Measurements from ENCODE around the gene TMEM51.

Gene TMEM51

DNA sequence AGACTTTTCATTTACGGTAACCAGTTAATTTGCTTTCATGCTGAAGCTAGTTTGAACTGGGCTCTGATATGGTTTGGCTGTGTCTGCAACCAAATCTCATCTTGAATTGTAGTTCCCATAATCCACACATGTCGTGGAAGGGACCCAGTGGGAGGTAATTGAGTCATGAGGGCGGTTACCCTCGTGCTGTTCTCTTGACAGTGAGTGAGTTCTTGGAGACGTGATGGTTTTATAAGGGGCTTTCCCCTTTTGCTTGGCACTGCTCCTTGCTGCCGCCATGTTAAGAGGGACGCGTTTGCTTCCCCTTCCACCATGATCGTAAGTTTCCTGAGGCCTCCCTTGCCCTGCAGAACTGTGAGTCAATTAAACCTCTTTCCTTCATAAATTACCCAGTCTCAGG, 83.2 kb downstream of the TMEM51 start:
- no peak overlapping the region for H3K4me2 ChIP-seq (ENCODE audit: low read length)
- no peak overlapping the region for H3K4ac ChIP-seq (ENCODE audit: low read depth, low read length)
- no peaks in the 10 kb centered on the region for H3K79me2 ChIP-seq (ENCODE audit: control insufficient read depth, insufficient read depth, low read length)
- no peaks in the 10 kb centered on the region for H3K36me3 ChIP-seq (ENCODE audit: control insufficient read depth, insufficient read depth, low read length)
- H3K18ac ChIP-seq (ENCODE audit: low read length): no peak overlapping the region
- no peaks in the 10 kb centered on the region for H3K79me1 ChIP-seq (ENCODE audit: low read length)
- no peak overlapping the region for H3K23ac ChIP-seq (ENCODE audit: low read length)
- no peak overlapping the region for H2BK15ac ChIP-seq (replicated peaks; ENCODE audit: low read depth)
- no peak for DNase-seq
- no peak overlapping the region for H3K27ac ChIP-seq (ENCODE audit: low read depth, low read length)
- no peaks in the 10 kb centered on the region for H3K4me1 ChIP-seq (ENCODE audit: control insufficient read depth, low read depth, low read length)
- no peaks in the 10 kb centered on the region for H3K27me3 ChIP-seq (ENCODE audit: insufficient read depth, low read length, poor library complexity)
- no CpG with 5 or more reads among the region's 9 CpGs for whole genome bisulfite sequencing (ENCODE audit: extremely low coverage, insufficient coverage, low lambda C conversion rate)
- H2BK120ac ChIP-seq (ENCODE audit: low read depth, low read length): no peak overlapping the region
- no peak overlapping the region for H2BK5ac ChIP-seq (ENCODE audit: low read length)
- H4K8ac ChIP-seq (ENCODE audit: low read depth, low read length): no peak overlapping the region
- no peak overlapping the region for H3K56ac ChIP-seq (ENCODE audit: low read length)
- H3K4me3 ChIP-seq (ENCODE audit: low read length): no peak overlapping the region
- H3K9ac ChIP-seq (ENCODE audit: low read length): no peak overlapping the region
- H4K5ac ChIP-seq (ENCODE audit: low read length): no peak overlapping the region
- H2AK5ac ChIP-seq (ENCODE audit: low read length): no peak overlapping the region

DNA sequence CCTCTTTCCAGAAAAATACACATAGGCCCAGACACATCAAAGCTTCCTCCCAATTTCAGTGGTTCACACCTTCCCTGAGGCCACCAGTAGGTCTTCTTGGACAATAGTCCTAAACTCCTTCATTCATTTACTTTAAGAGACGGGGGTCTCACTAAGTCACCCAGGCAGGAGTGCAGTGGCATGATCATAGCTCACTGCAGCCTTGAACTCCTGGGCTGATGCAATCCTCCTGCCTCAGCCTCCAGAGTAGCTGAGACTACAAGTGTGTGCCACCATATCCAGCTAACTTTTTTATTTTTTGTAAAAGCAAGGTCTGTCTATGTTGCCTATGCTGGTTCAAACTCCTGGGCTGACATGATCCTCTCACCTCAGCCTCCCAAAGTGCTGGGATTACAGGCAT, 85.2 kb downstream of the TMEM51 start:
- H3K79me1 ChIP-seq (ENCODE audit: low read length): no peaks in the 10 kb centered on the region

DNA sequence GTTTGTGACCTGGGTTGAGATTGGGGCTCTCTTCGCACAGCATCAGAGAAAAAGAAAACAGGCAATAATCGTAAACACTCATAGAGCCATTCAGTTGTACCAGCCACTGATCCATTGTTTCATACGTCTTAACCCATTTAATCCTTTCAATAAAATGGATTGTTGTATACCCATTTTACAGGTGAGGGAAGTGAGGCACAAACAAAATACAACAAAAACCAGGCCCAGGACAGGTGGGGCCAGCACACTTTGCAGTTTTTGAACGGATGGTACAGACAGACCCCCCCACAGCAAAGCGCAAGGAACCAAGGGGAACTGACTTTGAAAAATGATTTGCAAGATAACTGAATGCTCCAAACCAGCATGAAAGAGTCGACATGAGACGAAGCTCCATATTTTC, 89.2 kb downstream of the TMEM51 start:
- Histone ChIP-seq H3K79me2 (ENCODE audit: control insufficient read depth, insufficient read depth, low read length) (no peaks in the 10 kb centered on the region), H3K4me1 (ENCODE audit: control insufficient read depth, low read depth, low read length) (no peaks in the 10 kb centered on the region), H3K56ac (ENCODE audit: low read length) (no peak overlapping the region), H3K9ac (ENCODE audit: low read length) (no peak overlapping the region), H3K27ac (ENCODE audit: low read depth, low read length) (no peak overlapping the region), H2BK15ac (replicated peaks; ENCODE audit: low read depth) (no peak overlapping the region), H3K27me3 (ENCODE audit: insufficient read depth, low read length, poor library complexity) (no peaks in the 10 kb centered on the region), H4K8ac (ENCODE audit: low read depth, low read length) (no peak overlapping the region), H3K18ac (ENCODE audit: low read length) (no peak overlapping the region), H3K4me3 (ENCODE audit: low read length) (no peak overlapping the region), H3K4ac (ENCODE audit: low read depth, low read length) (no peak overlapping the region), H4K5ac (ENCODE audit: low read length) (no peak overlapping the region), H3K36me3 (ENCODE audit: control insufficient read depth, insufficient read depth, low read length) (no peaks in the 10 kb centered on the region), H3K4me2 (ENCODE audit: low read length) (no peak overlapping the region), H2AK5ac (ENCODE audit: low read length) (no peak overlapping the region), H2BK5ac (ENCODE audit: low read length) (no peak overlapping the region), H2BK120ac (ENCODE audit: low read depth, low read length) (no peak overlapping the region), H3K23ac (ENCODE audit: low read length) (no peak overlapping the region), H3K79me1 (ENCODE audit: low read length) (no peaks in the 10 kb centered on the region)
- no CpG with 5 or more reads among the region's 7 CpGs for WGBS (ENCODE audit: extremely low coverage, insufficient coverage, low lambda C conversion rate)
- no peak for DNase-seq

More for the DNA sequence above, 85.2 kb downstream of the TMEM51 start:
- Histone ChIP-seq H2BK5ac (ENCODE audit: low read length) (no peak overlapping the region), H3K4me1 (ENCODE audit: control insufficient read depth, low read depth, low read length) (no peaks in the 10 kb centered on the region), H3K27me3 (ENCODE audit: insufficient read depth, low read length, poor library complexity) (no peaks in the 10 kb centered on the region), H3K4me3 (ENCODE audit: low read length) (no peak overlapping the region), H3K18ac (ENCODE audit: low read length) (no peak overlapping the region), H4K8ac (ENCODE audit: low read depth, low read length) (no peak overlapping the region), H3K23ac (ENCODE audit: low read length) (no peak overlapping the region), H2BK15ac (replicated peaks; ENCODE audit: low read depth) (no peak overlapping the region), H3K4me2 (ENCODE audit: low read length) (no peak overlapping the region), H3K79me2 (ENCODE audit: control insufficient read depth, insufficient read depth, low read length) (no peaks in the 10 kb centered on the region), H2BK120ac (ENCODE audit: low read depth, low read length) (no peak overlapping the region), H3K27ac (ENCODE audit: low read depth, low read length) (no peak overlapping the region), H3K56ac (ENCODE audit: low read length) (no peak overlapping the region), H2AK5ac (ENCODE audit: low read length) (no peak overlapping the region), H3K4ac (ENCODE audit: low read depth, low read length) (no peak overlapping the region), H3K36me3 (ENCODE audit: control insufficient read depth, insufficient read depth, low read length) (no peaks in the 10 kb centered on the region), H3K9ac (ENCODE audit: low read length) (no peak overlapping the region), H4K5ac (ENCODE audit: low read length) (no peak overlapping the region)
- no CpG with 5 or more reads among the region's 1 CpG for WGBS (ENCODE audit: extremely low coverage, insufficient coverage, low lambda C conversion rate)
- no peak for DNase-seq

DNA sequence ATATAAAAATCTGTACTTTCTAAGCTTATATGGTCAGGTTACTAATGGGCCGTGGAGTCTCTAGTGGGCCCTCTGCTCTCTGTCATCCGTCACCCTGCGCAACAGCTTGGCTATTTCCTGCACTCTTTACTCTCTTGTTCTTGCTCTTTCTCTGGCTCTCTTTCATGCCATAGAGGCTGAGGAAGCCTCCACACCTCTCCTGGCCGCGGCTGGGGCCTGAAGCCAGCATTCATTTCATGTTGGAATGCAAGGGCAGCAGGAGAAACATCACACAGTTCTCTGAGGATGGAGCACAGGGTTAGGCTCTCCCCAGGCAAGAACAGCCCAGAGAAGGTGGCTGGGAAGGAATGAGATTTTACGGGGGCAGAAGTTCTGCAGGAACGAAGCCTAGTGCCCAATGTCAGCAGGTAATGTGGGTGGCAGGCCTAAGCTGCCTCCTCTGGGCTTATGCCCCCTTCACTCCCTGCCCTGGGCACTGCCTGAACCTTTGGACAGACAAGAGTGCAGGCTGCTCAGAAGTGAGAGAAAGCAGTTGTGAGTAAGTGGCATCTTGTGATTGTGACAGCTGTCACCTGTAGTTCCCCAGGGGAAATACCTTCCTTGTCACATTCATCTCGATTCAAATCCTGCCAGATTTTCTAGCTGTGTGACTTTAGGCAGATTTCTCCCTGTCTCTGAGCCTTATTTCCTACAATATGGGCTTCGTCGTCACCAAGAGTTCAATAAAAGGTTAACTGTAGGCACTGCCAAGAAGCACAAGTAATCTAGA, 89.9 kb downstream of the TMEM51 start:
- no peak overlapping the region for H3K23ac ChIP-seq (ENCODE audit: low read length)
- H2BK15ac ChIP-seq (replicated peaks; ENCODE audit: low read depth): no peak overlapping the region
- WGBS (ENCODE audit: extremely low coverage, insufficient coverage, low lambda C conversion rate): no CpG with 5 or more reads among the region's 10 CpGs

DNA sequence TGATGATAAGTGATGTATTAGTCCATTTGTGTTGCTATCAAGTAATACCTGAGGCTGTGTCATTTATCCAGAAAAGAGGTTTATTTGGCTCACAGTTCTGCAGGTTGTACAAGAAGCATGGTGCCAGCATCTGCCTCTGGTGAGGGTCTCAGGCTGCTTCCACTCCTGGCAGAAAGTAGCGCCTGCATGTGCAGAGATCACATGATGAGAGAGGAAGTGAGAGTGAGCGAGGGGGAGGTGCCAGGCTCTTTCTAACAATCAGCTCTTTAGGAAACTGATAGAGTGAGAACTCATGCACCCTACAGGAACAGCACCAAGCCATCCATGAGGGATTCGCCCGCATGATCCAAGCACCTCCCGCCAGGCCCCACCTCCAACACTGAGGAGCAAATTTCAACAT, 91.3 kb downstream of the TMEM51 start:
- WGBS (ENCODE audit: extremely low coverage, insufficient coverage, low lambda C conversion rate): no CpG with 5 or more reads among the region's 5 CpGs
- Histone ChIP-seq H3K56ac (ENCODE audit: low read length) (no peak overlapping the region), H3K36me3 (ENCODE audit: control insufficient read depth, insufficient read depth, low read length) (no peaks in the 10 kb centered on the region), H3K18ac (ENCODE audit: low read length) (no peak overlapping the region), H3K79me1 (ENCODE audit: low read length) (no peaks in the 10 kb centered on the region), H4K8ac (ENCODE audit: low read depth, low read length) (no peak overlapping the region), H3K27me3 (ENCODE audit: insufficient read depth, low read length, poor library complexity) (no peaks in the 10 kb centered on the region), H3K4me1 (ENCODE audit: control insufficient read depth, low read depth, low read length) (no peaks in the 10 kb centered on the region), H2BK5ac (ENCODE audit: low read length) (no peak overlapping the region), H3K23ac (ENCODE audit: low read length) (no peak overlapping the region), H2BK120ac (ENCODE audit: low read depth, low read length) (no peak overlapping the region), H4K5ac (ENCODE audit: low read length) (no peak overlapping the region), H2AK5ac (ENCODE audit: low read length) (no peak overlapping the region), H3K4ac (ENCODE audit: low read depth, low read length) (no peak overlapping the region), H3K4me3 (ENCODE audit: low read length) (no peak overlapping the region), H3K27ac (ENCODE audit: low read depth, low read length) (no peak overlapping the region), H3K79me2 (ENCODE audit: control insufficient read depth, insufficient read depth, low read length) (no peaks in the 10 kb centered on the region), H3K4me2 (ENCODE audit: low read length) (no peak overlapping the region), H2BK15ac (replicated peaks; ENCODE audit: low read depth) (no peak overlapping the region), H3K9ac (ENCODE audit: low read length) (no peak overlapping the region)
- peak; percentile 43 for DNase-seq

More for the DNA sequence above, 89.9 kb downstream of the TMEM51 start:
- Histone ChIP-seq H3K4me1 (ENCODE audit: control insufficient read depth, low read depth, low read length) (no peaks in the 10 kb centered on the region), H4K8ac (ENCODE audit: low read depth, low read length) (no peak overlapping the region), H2BK5ac (ENCODE audit: low read length) (no peak overlapping the region), H3K56ac (ENCODE audit: low read length) (no peak overlapping the region), H3K79me2 (ENCODE audit: control insufficient read depth, insufficient read depth, low read length) (no peaks in the 10 kb centered on the region), H3K4me2 (ENCODE audit: low read length) (no peak overlapping the region), H3K36me3 (ENCODE audit: control insufficient read depth, insufficient read depth, low read length) (no peaks in the 10 kb centered on the region), H3K79me1 (ENCODE audit: low read length) (no peaks in the 10 kb centered on the region), H4K5ac (ENCODE audit: low read length) (no peak overlapping the region), H2BK120ac (ENCODE audit: low read depth, low read length) (no peak overlapping the region), H2AK5ac (ENCODE audit: low read length) (no peak overlapping the region), H3K27ac (ENCODE audit: low read depth, low read length) (no peak overlapping the region), H3K9ac (ENCODE audit: low read length) (no peak overlapping the region), H3K4me3 (ENCODE audit: low read length) (no peak overlapping the region), H3K27me3 (ENCODE audit: insufficient read depth, low read length, poor library complexity) (no peaks in the 10 kb centered on the region), H3K18ac (ENCODE audit: low read length) (no peak overlapping the region), H3K4ac (ENCODE audit: low read depth, low read length) (no peak overlapping the region)
- no peak for DNase-seq

All from mesendoderm (in vitro differentiated cells).